Measurements from ENCODE around the gene RBM12. TPM values are rescaled to one million over a fixed set of nuclear protein-coding genes. Genes with fewer than 3 reads are reported as not detected.

RBM12 gene
- total RNA-seq, 1 donor from 2014 or later = 88.4 TPM

DNA sequence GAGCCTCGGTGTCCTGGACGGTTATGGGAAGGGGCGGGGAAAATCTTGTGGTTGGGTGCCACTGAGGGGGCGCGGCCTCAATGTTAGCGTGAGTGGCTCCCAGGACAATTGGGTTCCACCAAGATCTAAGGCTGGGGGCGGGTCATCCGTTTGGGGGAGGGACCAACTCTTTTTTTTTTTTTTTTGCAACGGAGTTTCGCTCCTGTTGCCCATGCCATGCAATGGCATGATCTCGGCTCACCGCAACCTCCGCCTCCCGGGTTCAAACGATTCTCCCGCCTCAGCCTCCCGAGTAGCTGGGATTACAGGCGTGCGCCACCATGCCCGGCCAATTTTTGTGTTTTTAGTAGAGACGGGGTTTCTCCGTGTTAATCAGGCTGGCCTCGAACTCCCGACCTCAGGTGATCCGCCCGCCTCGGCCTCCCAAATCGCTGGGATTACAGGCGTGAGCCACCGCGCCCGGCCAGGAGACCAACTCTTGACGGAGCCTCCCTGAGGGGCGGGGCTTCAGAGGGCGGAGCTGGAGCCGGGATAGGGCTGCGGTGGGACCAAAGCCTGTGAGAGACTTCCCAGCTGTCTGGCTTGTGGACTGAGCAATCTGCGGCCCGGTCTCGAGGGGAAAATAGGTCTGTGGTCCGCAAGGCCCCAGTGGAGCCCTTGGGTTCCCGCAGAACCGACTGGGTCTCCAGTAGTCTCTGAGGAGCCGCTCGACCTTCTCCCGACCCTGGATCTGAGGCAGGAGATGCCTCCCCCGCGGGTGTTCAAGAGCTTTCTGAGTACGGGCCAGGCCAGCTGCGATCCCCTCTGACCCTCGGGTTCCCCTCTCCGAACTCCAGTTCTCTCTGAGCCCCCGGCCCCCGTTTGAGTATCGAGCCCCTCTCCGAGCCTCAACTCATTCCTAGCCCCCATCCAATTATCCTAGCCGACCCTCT lies 48.0 kb downstream of the RBM12 start:
- H2AFZ ChIP-seq (ENCODE audit: low read depth, low read length) = no peak overlapping the region
- Mint-ChIP-seq H3K4me1 (ENCODE audit: low read depth, unreplicated experiment) (no peaks in the 10 kb centered on the region), H3K9me3 (ENCODE audit: unreplicated experiment) (no peaks in the 10 kb centered on the region), H3K36me3 (ENCODE audit: low read depth, unreplicated experiment) (peaks cover 4% of the 10 kb centered on the region), H3K4me3 (ENCODE audit: unreplicated experiment) (peak overlapping the region; percentile 72), H3K27ac (ENCODE audit: unreplicated experiment) (peak overlapping the region; percentile 72), H3K27me3 (ENCODE audit: low read depth, unreplicated experiment) (peaks cover 12% of the 10 kb centered on the region)
- no peaks in the 10 kb centered on the region for H3K79me2 ChIP-seq (ENCODE audit: insufficient read depth, low read length)
- H3K27ac ChIP-seq (ENCODE audit: low read depth, low read length) = peak overlapping the region; percentile 44
- DNase-seq (ENCODE audit: low read depth) (peak; percentile 97), FAIRE-seq (no peak)
- peak overlapping the region; percentile 89 for H3K4me2 ChIP-seq (ENCODE audit: low read length)
- H3K27me3 ChIP-seq (ENCODE audit: insufficient read depth, low read length) = no peaks in the 10 kb centered on the region
- no peaks in the 10 kb centered on the region for H3K9me3 ChIP-seq (ENCODE audit: insufficient read depth, low read depth, low read length)
- TF ChIP-seq, protein P1, sequence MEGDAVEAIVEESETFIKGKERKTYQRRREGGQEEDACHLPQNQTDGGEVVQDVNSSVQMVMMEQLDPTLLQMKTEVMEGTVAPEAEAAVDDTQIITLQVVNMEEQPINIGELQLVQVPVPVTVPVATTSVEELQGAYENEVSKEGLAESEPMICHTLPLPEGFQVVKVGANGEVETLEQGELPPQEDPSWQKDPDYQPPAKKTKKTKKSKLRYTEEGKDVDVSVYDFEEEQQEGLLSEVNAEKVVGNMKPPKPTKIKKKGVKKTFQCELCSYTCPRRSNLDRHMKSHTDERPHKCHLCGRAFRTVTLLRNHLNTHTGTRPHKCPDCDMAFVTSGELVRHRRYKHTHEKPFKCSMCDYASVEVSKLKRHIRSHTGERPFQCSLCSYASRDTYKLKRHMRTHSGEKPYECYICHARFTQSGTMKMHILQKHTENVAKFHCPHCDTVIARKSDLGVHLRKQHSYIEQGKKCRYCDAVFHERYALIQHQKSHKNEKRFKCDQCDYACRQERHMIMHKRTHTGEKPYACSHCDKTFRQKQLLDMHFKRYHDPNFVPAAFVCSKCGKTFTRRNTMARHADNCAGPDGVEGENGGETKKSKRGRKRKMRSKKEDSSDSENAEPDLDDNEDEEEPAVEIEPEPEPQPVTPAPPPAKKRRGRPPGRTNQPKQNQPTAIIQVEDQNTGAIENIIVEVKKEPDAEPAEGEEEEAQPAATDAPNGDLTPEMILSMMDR (IDR thresholded peaks at IDR 0.05; ENCODE audit: insufficient read depth, low read depth, low read length) = no peak
- TF ChIP-seq EZH2 (IDR thresholded peaks at IDR 0.05; ENCODE audit: insufficient read depth, low read length) = no peak
- H3K9ac ChIP-seq (ENCODE audit: low read length) = peak overlapping the region; percentile 73
- peak overlapping the region; percentile 55 for H3K4me3 ChIP-seq (ENCODE audit: insufficient read depth, low read depth, low read length)
- H3K4me1 ChIP-seq (ENCODE audit: insufficient read depth, low read length) = peaks cover 28% of the 10 kb centered on the region
- H3K36me3 ChIP-seq (ENCODE audit: insufficient read depth, low read length) = peaks cover 5% of the 10 kb centered on the region
- peaks cover 11% of the 10 kb centered on the region for H4K20me1 ChIP-seq (ENCODE audit: insufficient read depth, low read length)

- Mint-ChIP-seq H3K4me1 (ENCODE audit: low read depth, unreplicated experiment) (no peaks in the 10 kb centered on the region), H3K4me3 (ENCODE audit: unreplicated experiment) (peak within 1 kb of the TSS; percentile 72), H3K27ac (ENCODE audit: unreplicated experiment) (peak within 1 kb of the TSS; percentile 83), H3K27me3 (ENCODE audit: low read depth, unreplicated experiment) (peaks cover 14% of the 10 kb centered on the region), H3K9me3 (ENCODE audit: unreplicated experiment) (no peaks in the 10 kb centered on the region), H3K36me3 (ENCODE audit: low read depth, unreplicated experiment) (peaks cover 2% of the 10 kb centered on the region)
- peak within 1 kb of the TSS; percentile 80 for H3K9ac ChIP-seq (ENCODE audit: low read length)
- H3K4me1 ChIP-seq (ENCODE audit: insufficient read depth, low read length) = peaks cover 28% of the 10 kb centered on the region
- peaks cover 8% of the 10 kb centered on the region for H4K20me1 ChIP-seq (ENCODE audit: insufficient read depth, low read length)
- FAIRE-seq = no peak
- H3K79me2 ChIP-seq (ENCODE audit: insufficient read depth, low read length) = no peaks in the 10 kb centered on the region
- H3K4me3 ChIP-seq (ENCODE audit: insufficient read depth, low read depth, low read length) = peak within 1 kb of the TSS; percentile 58
- no peaks in the 10 kb centered on the region for H3K27me3 ChIP-seq (ENCODE audit: insufficient read depth, low read length)
- H2AFZ ChIP-seq (ENCODE audit: low read depth, low read length) = peak within 1 kb of the TSS; percentile 79
- peak; percentile 58 for DNase-seq (ENCODE audit: low read depth)
- peak within 1 kb of the TSS; percentile 85 for H3K27ac ChIP-seq (ENCODE audit: low read depth, low read length)
- H3K9me3 ChIP-seq (ENCODE audit: insufficient read depth, low read depth, low read length) = no peaks in the 10 kb centered on the region
- H3K36me3 ChIP-seq (ENCODE audit: insufficient read depth, low read length) = no peaks in the 10 kb centered on the region
- no peak for TF ChIP-seq EZH2 (IDR thresholded peaks at IDR 0.05; ENCODE audit: insufficient read depth, low read length)
- TF ChIP-seq, protein P1 (IDR thresholded peaks at IDR 0.05; ENCODE audit: insufficient read depth, low read depth, low read length) = no peak
- peak within 1 kb of the TSS; percentile 89 for H3K4me2 ChIP-seq (ENCODE audit: low read length)
These were observed 48.8 kb downstream of the RBM12 start, which contains the start of gene SPAG4 for GRCh38 chr20:35615667-35616464. Gene SPAG4, plus strand, starts transcription at chr20:35615829. Its CDS starts 175 bp downstream, at chr20:35616004.

All from astrocyte (in vitro differentiated cells and primary cell).